Epidermal melanocyte (primary cell): ENCODE data around the gene SCGB3A1.

Experiments
- DNase-seq: peaks from one replicate; pipeline ENCODE4 v3.0.0; 2011; ENCODE audit warnings: low spot score; ENCODE audit not compliant: insufficient read length

The SCGB3A1 gene

GRCh38 chr5:180590543-180591310, 572 bp downstream of the SCGB3A1 start:
- no peak for DNase-seq

GRCh38 chr5:180589771-180590542, 1.3 kb downstream of the SCGB3A1 start:
- no peak for DNase-seq

- no peak for DNase-seq
Observed at GRCh38 chr5:180586870-180587269, 4.4 kb downstream of the SCGB3A1 start.

DNA sequence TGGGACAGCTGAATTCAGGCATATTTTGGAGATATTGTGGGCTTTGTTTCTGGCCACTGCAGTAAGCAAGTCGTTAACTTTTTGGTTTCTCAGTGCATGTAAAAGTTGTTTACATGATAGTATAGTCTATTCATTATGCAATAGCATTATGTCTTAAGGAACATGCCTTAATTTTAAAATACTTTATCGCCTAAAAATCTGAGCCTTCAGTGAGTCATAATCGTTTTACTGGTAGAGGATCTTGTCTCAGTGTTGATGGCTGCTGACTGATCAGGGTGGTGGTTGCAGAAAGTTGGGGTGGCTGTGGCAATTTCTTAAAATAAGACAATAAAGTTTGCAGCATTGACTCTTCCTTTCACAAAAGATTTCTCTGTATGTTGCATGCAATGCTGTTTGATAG, 5.1 kb downstream of the SCGB3A1 start:
- no peak for DNase-seq

DNA sequence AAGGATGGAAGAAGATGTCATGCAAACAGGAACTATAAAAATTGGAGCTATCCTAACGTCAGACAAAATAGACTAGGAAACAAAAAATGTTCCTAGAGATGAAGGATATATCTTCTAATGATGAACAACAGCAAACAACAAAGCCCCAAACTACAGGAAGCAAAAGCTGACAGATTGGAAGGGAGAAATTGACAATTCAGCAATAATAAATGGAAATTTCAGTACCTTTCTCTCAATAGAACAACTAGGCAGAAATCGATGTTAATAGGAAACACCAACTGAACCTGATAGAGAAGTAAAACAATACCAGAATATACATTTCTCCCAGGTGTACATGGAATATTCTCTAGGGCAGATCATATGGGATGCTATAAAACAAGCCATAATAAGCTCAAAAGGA, 7.6 kb downstream of the SCGB3A1 start:
- DNase-seq: no peak

GRCh38 chr5:180580681-180581080, 10.6 kb downstream of the SCGB3A1 start:
- DNase-seq: no peak

DNA sequence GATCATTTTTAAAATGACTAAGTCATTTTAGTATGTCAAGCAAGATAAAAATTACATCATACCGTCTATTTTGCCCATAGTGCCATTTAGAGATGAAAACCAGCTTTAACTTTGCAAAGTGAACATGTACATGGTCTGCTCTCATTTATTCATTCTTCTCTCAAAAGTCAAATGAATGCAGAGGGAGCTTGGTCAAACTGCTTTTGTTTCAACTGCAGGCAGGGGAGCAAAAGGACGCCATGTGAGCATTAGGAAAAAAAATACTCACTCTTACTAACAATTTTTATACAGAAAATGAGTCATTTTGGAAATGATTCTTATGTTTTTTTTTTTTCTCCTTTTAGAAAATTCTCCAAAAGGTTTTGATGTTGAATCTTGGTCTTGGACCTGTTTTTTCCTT, 15.7 kb downstream of the SCGB3A1 start:
- no peak for DNase-seq

DNA sequence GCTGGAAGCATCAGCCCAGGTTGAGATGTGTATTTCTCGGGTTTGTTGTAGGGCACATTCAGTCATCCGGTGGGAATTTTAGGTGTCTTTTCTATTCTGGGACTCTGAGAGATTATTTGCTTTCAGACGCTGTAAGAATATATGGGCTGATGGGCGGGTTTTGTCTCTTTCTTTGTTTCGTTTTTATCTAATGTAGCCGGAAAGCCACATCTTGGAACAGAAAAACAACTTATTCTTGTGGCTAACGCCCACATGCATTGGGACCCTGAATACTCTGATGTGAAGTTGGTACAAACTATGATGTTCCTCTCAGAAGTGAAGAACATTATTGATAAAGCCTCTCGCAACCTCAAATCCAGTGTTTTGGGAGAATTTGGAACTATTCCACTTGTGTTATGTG, 22.4 kb downstream of the SCGB3A1 start:
- DNase-seq: no peak

DNA sequence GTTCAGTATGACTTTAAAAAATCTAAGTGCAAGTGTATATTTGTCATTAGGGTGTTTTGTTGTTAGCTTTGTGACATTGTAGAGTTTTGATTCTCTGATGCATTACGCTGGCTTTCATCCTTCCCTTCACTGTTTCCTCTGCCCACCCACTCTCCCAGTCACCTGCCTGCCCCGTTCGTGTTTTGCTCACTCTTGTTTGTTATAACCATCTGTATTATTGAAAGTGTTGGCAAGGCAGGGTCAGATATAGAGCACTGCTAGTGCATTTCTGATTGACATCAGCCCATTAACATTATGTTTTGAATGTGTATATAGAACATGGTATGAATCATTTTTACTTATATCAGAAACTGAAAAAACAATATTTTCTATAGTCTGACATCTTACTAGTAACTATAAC, 27.3 kb downstream of the SCGB3A1 start:
- DNase-seq: no peak

DNA sequence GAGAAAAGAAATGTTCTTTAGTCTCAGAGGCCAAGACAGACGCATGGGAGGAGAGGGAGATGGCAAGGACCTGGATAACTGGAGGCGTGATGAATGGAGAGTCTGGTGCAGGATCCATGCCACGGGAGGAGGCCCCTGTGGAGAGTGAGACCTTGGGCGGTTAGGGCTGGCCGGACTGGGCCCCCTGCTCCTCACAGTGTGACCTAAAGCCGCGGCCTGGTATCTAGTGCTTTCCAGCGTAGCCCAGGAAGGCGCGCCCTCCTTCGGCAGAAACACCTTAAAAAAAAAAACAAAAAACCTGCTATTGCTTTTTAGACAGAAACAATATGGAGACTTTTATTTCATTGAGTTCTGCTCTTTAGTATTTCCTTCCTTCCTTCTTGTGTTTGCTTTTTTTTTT, 33.1 kb downstream of the SCGB3A1 start:
- no peak for DNase-seq

DNA sequence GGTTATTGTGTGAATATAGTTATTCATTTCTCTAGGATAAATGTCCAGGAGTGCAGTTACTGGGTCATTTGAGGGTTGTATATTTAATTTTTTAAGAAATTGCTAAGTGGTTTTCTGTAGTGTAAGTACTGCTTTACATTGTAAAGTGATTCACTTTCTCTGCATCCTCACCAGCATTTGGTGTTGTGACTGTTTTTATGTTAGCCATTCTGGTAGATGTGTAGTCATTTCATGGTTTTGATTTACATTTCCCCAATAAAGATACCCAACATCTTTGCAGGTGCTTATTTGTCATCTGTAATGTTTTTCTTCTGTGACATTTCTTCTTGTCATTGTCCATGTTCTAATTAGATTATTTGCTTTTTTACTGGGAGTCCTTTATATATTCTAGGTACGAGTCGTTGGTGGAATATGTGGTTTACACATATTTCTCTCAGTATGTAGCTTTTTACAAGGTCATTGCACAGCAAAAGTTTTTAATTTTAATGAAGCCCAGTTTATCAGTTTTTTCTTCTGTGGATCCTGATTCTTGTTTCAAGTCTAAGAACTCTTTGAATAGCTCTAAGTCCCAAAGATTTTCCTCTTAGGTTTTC, 34.0 kb downstream of the SCGB3A1 start:
- no peak for DNase-seq

- DNase-seq: no peak
Observed at GRCh38 chr5:180555168-180555921, 36.0 kb downstream of the SCGB3A1 start.

DNA sequence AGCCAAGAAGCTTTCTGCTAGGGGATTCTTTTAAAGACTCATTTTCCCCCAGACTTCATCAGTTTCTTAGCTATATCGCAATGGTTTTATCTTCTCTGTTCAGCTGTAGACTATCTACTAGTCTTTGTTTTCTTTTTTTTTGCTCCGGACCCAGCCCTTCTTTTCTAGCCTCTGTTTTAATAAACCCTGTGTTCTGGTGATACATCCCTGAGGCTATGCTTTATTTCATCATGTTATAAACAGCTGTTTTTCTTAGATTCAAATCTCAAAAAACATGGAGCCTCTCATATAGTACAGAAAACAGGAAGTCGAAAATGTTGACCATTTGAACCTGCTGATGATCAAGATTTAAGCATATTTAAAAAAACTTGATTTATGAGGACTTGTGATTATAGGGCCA, 37.8 kb downstream of the SCGB3A1 start:
- DNase-seq: peak; percentile 51

- DNase-seq: no peak
Observed at GRCh38 chr5:180548563-180548962, 42.7 kb downstream of the SCGB3A1 start.

GRCh38 chr5:180545248-180545647, 46.1 kb downstream of the SCGB3A1 start:
- no peak for DNase-seq

DNA sequence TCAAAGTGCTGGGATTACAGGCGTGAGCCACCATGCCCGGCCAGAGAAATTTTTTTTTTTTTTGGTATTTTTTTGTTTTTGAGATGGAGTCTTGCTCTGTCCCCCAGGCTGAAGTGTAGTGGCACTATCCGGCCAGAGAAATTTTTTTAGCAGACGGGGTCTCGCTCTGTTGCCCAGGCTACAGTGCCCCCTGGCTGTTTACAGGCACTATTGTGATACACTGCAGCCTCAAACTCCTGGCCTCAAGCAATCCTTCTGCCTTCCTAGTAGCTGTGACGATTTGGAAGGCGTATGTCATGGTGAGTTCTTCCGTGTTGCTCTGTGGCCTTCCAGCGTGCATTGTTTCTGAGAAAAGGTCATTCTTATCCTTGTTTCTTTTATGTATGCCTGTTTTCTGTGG, 49.6 kb downstream of the SCGB3A1 start:
- DNase-seq: no peak
